Progenitor cell of endocrine pancreas (in vitro differentiated cells): ENCODE results near the gene ABCG2. TPM values are rescaled to one million over a fixed set of nuclear protein-coding genes. Genes with fewer than 3 reads are reported as not detected.
A peak's percentile ranks its signal among the peaks of the same experiment; 100 is the strongest.

Experiments used
- DNase-seq: peaks from one replicate; pipeline ENCODE4 v3.0.0; 2021; ENCODE audit warnings: low spot score; ENCODE audit not compliant: unreplicated experiment
- H3K27ac Mint-ChIP-seq: 2 replicates; pipeline ENCODE4 v1.8.0; 2021; ENCODE audit warnings: mild to moderate bottlenecking, moderate library complexity, mixed read lengths
- H3K27me3 Mint-ChIP-seq: 2 replicates; pipeline ENCODE4 v1.8.0; 2021; ENCODE audit warnings: mixed read lengths
- H3K36me3 Mint-ChIP-seq: 2 replicates; pipeline ENCODE4 v1.8.0; 2022; ENCODE audit warnings: mixed read lengths; ENCODE audit not compliant: insufficient read depth
- H3K4me1 Mint-ChIP-seq: 2 replicates; pipeline ENCODE4 v1.8.0; 2021; ENCODE audit warnings: low read depth, mixed read lengths
- H3K4me3 Mint-ChIP-seq: 2 replicates; pipeline ENCODE4 v1.8.0; 2021; ENCODE audit warnings: low read depth, mild to moderate bottlenecking, moderate library complexity, mixed read lengths
- H3K9me3 Mint-ChIP-seq: 2 replicates; pipeline ENCODE4 v1.8.0; 2021; ENCODE audit warnings: low read depth, mixed read lengths
- CTCF ChIP-seq: fragments of 200-600 bp; sonication (generic); IDR thresholded peaks from one replicate; pipeline ENCODE4 v1.5.0; 2021; ENCODE audit warnings: antibody characterized with exemption, mild to moderate bottlenecking; ENCODE audit not compliant: unreplicated experiment
- total RNA-seq: library from RNA; stranded (reverse); gene quantifications from 2 replicates; pipeline ENCODE4 v1.2.1, GENCODE V29; 2021

Gene ABCG2
- total RNA-seq, 1 donor from 2014 or later = 2.3 TPM

GRCh38 chr4:88102026-88102425 lies 56.4 kb downstream of the ABCG2 start:
- Mint-ChIP-seq H3K27ac (no peak overlapping the region), H3K4me3 (no peak overlapping the region), H3K27me3 (no peaks in the 10 kb centered on the region), H3K36me3 (peaks cover 2% of the 10 kb centered on the region), H3K4me1 (peaks cover 14% of the 10 kb centered on the region), H3K9me3 (peaks cover 16% of the 10 kb centered on the region)
- DNase-seq = no peak
- TF ChIP-seq CTCF = no peak

GRCh38 chr4:88101165-88101564 lies 57.3 kb downstream of the ABCG2 start:
- no peak for DNase-seq
- H3K27me3 Mint-ChIP-seq = no peaks in the 10 kb centered on the region
- no peak overlapping the region for H3K4me3 Mint-ChIP-seq
- H3K36me3 Mint-ChIP-seq = peaks cover 2% of the 10 kb centered on the region
- TF ChIP-seq CTCF = no peak
- peaks cover 12% of the 10 kb centered on the region for H3K9me3 Mint-ChIP-seq
- no peak overlapping the region for H3K27ac Mint-ChIP-seq
- peaks cover 11% of the 10 kb centered on the region for H3K4me1 Mint-ChIP-seq

GRCh38 chr4:88098993-88099752 lies 59.3 kb downstream of the ABCG2 start:
- no peaks in the 10 kb centered on the region for H3K36me3 Mint-ChIP-seq
- H3K9me3 Mint-ChIP-seq = peaks cover 5% of the 10 kb centered on the region
- H3K27me3 Mint-ChIP-seq = peaks cover 3% of the 10 kb centered on the region
- no peak for DNase-seq
- TF ChIP-seq CTCF = no peak
- no peak overlapping the region for H3K4me3 Mint-ChIP-seq
- H3K4me1 Mint-ChIP-seq = no peaks in the 10 kb centered on the region
- no peak overlapping the region for H3K27ac Mint-ChIP-seq

GRCh38 chr4:88097781-88098180 lies 60.7 kb downstream of the ABCG2 start:
- Mint-ChIP-seq H3K4me3 (no peak overlapping the region), H3K4me1 (no peaks in the 10 kb centered on the region)
- no peak for TF ChIP-seq CTCF

GRCh38 chr4:88097301-88097700 lies 61.1 kb downstream of the ABCG2 start:
- Mint-ChIP-seq H3K27ac (peak overlapping the region; percentile 69), H3K36me3 (no peaks in the 10 kb centered on the region), H3K4me3 (no peak overlapping the region), H3K27me3 (peaks cover 3% of the 10 kb centered on the region), H3K9me3 (peaks cover 5% of the 10 kb centered on the region), H3K4me1 (no peaks in the 10 kb centered on the region)
- no peak for DNase-seq
- TF ChIP-seq CTCF = no peak

More at GRCh38 chr4:88097781-88098180, 60.7 kb downstream of the ABCG2 start:
- Mint-ChIP-seq H3K9me3 (peaks cover 5% of the 10 kb centered on the region), H3K27ac (peak overlapping the region; percentile 20), H3K36me3 (no peaks in the 10 kb centered on the region), H3K27me3 (peaks cover 3% of the 10 kb centered on the region)
- no peak for DNase-seq
